Measurements from ENCODE around the gene LMNTD2. TPM values are rescaled to one million over a fixed set of nuclear protein-coding genes. Genes with fewer than 3 reads are reported as not detected.

Gene LMNTD2
- total and polyA plus RNA-seq, 2 of the 13 experiments (the other 11 are each of a cell fraction or from before 2014, with no cell fraction given): 1.1 to 3.1 TPM

- TF ChIP-seq IRF9 (CRISPR knock-in tag; IDR thresholded peaks at IDR 0.05; ENCODE audit: borderline replicate concordance) (peak; percentile 29; the same call in 1 of the 2 replicates), ZNF556 (CRISPR knock-in tag; IDR thresholded peaks at IDR 0.05; ENCODE audit: borderline replicate concordance) (no peak), AGO1 (IDR thresholded peaks at IDR 0.05; ENCODE audit: low read depth, low read length, poor library complexity, severe bottlenecking) (peak; percentile 89), HES4 (CRISPR knock-in tag; IDR thresholded peaks at IDR 0.05; ENCODE audit: borderline replicate concordance) (0 out of 2 replicates have a peak, but pooled peaks have one; percentile 27), RBM22 (optimal IDR thresholded peaks at IDR 0.05; ENCODE audit: low read length) (no peak), RXRA (CRISPR knock-in tag; IDR thresholded peaks at IDR 0.05) (peak; percentile 43; the same call in 1 of the 2 replicates), HIC2 (CRISPR knock-in tag; IDR thresholded peaks at IDR 0.05; ENCODE audit: low read depth) (peak; percentile 69), MAFG (CRISPR knock-in tag; IDR thresholded peaks at IDR 0.05) (peak; percentile 40; the same call in 1 of the 2 replicates), HNRNPLL (IDR thresholded peaks at IDR 0.05; ENCODE audit: low read depth, low read length, poor library complexity, severe bottlenecking) (peak; percentile 45), PBX3 (CRISPR knock-in tag; IDR thresholded peaks at IDR 0.05; ENCODE audit: borderline replicate concordance) (no peak), KDM2A (CRISPR knock-in tag; IDR thresholded peaks at IDR 0.05; ENCODE audit: borderline replicate concordance, low read depth) (peak; percentile 78; the same call in 1 of the 2 replicates)
Measured at GRCh38 chr11:534396-535209, 25.9 kb downstream of the LMNTD2 start (continued).

Measured in HepG2 (cell line).